NB4 (cell line): Measurements from ENCODE around the gene PRG3.

Experiments used
- MYC ChIP-seq: IDR thresholded peaks from 2 replicates; pipeline ENCODE4 v1.6.1; 2011; ENCODE audit warnings: low read depth, low read length
- POLR2A ChIP-seq: IDR thresholded peaks from 2 replicates; pipeline ENCODE4 v1.6.1; 2011; ENCODE audit warnings: mild to moderate bottlenecking; ENCODE audit not compliant: insufficient read length; ENCODE audit errors: extremely low read depth
- TF ChIP-seq, protein P1 (sequence below): IDR thresholded peaks from one replicate; pipeline ENCODE4 v1.5.1; 2012; ENCODE audit warnings: low read depth, low read length
- TF ChIP-seq, protein P2 (sequence below): IDR thresholded peaks from 2 replicates; pipeline ENCODE4 v1.6.1; 2011; ENCODE audit warnings: low read depth, low read length

DNA sequence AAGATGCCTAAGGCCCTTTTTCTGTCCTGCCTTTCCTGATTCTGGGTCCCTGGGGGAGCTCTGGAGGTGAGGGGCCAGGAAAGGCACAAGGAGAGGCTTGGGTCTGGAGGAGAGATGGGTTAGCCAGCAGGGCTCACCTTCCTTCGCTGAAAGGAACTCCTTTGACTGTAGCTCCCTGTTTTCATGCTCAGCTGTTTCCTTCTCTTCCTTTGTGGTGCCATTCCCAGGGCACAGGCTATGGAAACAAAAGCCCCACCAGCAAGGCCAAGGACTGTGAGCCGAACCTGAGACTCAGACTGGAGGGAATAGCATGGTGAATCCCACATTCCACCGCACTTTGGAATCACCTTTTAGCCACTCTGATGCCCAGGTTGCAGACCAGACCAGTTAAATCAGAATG, 35.5 kb upstream of the PRG3 start:
- TF ChIP-seq, protein P1, sequence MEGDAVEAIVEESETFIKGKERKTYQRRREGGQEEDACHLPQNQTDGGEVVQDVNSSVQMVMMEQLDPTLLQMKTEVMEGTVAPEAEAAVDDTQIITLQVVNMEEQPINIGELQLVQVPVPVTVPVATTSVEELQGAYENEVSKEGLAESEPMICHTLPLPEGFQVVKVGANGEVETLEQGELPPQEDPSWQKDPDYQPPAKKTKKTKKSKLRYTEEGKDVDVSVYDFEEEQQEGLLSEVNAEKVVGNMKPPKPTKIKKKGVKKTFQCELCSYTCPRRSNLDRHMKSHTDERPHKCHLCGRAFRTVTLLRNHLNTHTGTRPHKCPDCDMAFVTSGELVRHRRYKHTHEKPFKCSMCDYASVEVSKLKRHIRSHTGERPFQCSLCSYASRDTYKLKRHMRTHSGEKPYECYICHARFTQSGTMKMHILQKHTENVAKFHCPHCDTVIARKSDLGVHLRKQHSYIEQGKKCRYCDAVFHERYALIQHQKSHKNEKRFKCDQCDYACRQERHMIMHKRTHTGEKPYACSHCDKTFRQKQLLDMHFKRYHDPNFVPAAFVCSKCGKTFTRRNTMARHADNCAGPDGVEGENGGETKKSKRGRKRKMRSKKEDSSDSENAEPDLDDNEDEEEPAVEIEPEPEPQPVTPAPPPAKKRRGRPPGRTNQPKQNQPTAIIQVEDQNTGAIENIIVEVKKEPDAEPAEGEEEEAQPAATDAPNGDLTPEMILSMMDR = no peak
- TF ChIP-seq MYC = no peak
- TF ChIP-seq, protein P2, sequence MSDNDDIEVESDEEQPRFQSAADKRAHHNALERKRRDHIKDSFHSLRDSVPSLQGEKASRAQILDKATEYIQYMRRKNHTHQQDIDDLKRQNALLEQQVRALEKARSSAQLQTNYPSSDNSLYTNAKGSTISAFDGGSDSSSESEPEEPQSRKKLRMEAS = no peak
- TF ChIP-seq POLR2A = no peak
